AG04449 (cell line): ENCODE results near the gene STAT1.

ENCODE experiments used
- CTCF ChIA-PET: fragments of 350-600 bp; formaldehyde crosslinking; extraction: SDS; loops from one replicate; lab custom pipeline; 2021; ENCODE audit warnings: antibody characterized with exemption; lab: Yijun Ruan, JAX
- POLR2A ChIA-PET: fragments of 400-600, 350-600 bp; formaldehyde crosslinking; extraction: SDS; loops from one replicate; lab custom pipeline; 2020; ENCODE audit warnings: antibody characterized with exemption, inconsistent platforms; lab: Yijun Ruan, JAX
- DNase-seq: peaks from one replicate; pipeline ENCODE4 v3.0.0-alpha.2; 2010; ENCODE audit warnings: low read depth, low spot score
- H3K4me3 ChIP-seq: 2 replicates; pipeline ENCODE4 v1.5.1; 2011; ENCODE audit warnings: low read depth, mild to moderate bottlenecking, control low read depth, low read length
- TF ChIP-seq, protein P1 (sequence below): IDR thresholded peaks from one replicate; pipeline ENCODE4 v1.5.1; 2011; ENCODE audit warnings: mild to moderate bottlenecking, moderate library complexity, low read length, control low read depth, inconsistent platforms; ENCODE audit not compliant: insufficient read depth; ENCODE audit errors: missing control alignments

Gene STAT1

DNA sequence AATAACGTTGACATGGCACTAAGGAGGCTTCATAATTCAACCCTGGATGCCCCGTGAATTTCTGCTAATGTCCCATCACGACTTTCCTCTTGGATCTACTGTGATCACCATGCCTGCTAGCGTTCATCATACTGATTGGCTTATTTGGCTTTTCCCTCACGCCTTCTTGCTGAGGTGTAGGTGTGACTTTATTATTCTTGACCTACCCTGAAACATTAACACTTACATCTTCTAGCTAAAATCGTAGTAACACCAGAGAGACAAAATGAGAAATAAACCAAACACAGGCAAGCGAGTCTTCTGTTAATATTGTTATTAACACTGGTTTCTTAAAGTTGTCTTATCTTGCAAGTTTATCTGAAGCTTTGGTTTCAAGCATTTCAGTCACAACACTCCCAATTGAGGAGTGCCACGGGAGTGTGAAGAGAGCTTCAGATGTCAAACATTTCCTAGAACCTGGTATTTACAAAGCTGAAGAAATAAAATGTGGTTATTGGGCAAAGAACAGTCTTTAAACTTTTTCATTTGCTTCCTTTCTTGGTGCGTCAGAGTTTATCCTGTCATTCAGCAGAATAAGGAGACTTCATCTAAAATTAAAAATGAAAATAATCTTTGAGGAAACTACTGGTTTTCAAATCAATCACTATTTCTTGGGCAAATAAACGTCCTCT lies 15.4 kb upstream of the STAT1 start:
- H3K4me3 ChIP-seq: no peak overlapping the region
- ChIA-PET POLR2A (no interaction called here), CTCF (interaction anchor here (1.0 to 1.9 kb wide), 11 partner anchors 8 to 126 kb away, joined by 3 to 13 read pairs (median 5); no protein-coding TSS in a partner anchor)
- no peak for DNase-seq
- TF ChIP-seq, protein P1, sequence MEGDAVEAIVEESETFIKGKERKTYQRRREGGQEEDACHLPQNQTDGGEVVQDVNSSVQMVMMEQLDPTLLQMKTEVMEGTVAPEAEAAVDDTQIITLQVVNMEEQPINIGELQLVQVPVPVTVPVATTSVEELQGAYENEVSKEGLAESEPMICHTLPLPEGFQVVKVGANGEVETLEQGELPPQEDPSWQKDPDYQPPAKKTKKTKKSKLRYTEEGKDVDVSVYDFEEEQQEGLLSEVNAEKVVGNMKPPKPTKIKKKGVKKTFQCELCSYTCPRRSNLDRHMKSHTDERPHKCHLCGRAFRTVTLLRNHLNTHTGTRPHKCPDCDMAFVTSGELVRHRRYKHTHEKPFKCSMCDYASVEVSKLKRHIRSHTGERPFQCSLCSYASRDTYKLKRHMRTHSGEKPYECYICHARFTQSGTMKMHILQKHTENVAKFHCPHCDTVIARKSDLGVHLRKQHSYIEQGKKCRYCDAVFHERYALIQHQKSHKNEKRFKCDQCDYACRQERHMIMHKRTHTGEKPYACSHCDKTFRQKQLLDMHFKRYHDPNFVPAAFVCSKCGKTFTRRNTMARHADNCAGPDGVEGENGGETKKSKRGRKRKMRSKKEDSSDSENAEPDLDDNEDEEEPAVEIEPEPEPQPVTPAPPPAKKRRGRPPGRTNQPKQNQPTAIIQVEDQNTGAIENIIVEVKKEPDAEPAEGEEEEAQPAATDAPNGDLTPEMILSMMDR: no peak

DNA sequence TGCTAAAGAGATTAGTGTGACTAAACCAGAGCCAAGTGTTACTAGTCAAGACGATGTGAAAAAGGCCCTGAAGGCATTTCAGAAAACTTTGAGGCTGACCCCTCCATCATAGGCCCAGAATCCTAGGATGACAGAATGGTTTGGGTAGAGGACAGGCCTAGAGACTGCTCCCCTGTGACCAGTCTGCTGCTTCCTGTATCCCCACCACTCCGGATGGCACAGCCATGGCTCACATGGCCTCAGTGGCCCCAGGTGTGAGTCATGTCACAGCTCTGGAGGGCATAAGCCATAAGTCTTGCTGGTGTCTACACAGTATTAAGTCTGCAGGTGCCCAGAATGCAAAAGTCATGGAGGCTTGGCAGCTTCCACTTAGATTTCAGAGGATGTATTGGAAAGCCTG lies 12.4 kb upstream of the STAT1 start:
- TF ChIP-seq, protein P1: no peak
- POLR2A ChIA-PET: no interaction called here
- CTCF ChIA-PET: interaction anchor here (0.9 to 1.1 kb wide), 2 partner anchors 9 to 11 kb away, joined by 3 to 6 read pairs; no protein-coding TSS in a partner anchor
- no peak for DNase-seq
- H3K4me3 ChIP-seq: no peak overlapping the region

GRCh38 chr2:191025135-191025534 lies 11.2 kb upstream of the STAT1 start:
- CTCF ChIA-PET: interaction anchor here (1.0 to 3.3 kb wide), 2 partner anchors 10 to 21 kb away, joined by 3 to 8 read pairs; no protein-coding TSS in a partner anchor
- no peak overlapping the region for H3K4me3 ChIP-seq
- no peak for DNase-seq
- TF ChIP-seq, protein P1: no peak
- POLR2A ChIA-PET: interaction anchor here (1.5 kb wide), 1 partner anchor 11 kb away, joined by 3 read pairs; no protein-coding TSS in a partner anchor

GRCh38 chr2:191023235-191023679 lies 9.3 kb upstream of the STAT1 start:
- CTCF ChIA-PET: interaction anchor here (1.2 to 3.3 kb wide), 4 partner anchors 11 to 29 kb away, joined by 4 to 8 read pairs (median 5); no protein-coding TSS in a partner anchor
- TF ChIP-seq, protein P1: no peak
- no peak overlapping the region for H3K4me3 ChIP-seq
- POLR2A ChIA-PET: interaction anchor here (1.5 kb wide), 1 partner anchor 9 kb away, joined by 6 read pairs; the partner anchor contains the start of gene STAT1
- DNase-seq: no peak

GRCh38 chr2:191020742-191021381 lies 6.9 kb upstream of the STAT1 start:
- DNase-seq: peak; percentile 72
- TF ChIP-seq, protein P1: no peak
- H3K4me3 ChIP-seq: peak overlapping the region; percentile 78
- ChIA-PET POLR2A (interaction anchor here (0.7 to 1.3 kb wide), 3 partner anchors 9 to 29 kb away, joined by 4 to 6 read pairs (median 5); no protein-coding TSS in a partner anchor), CTCF (interaction anchor here (0.7 to 1.0 kb wide), 2 partner anchors 9 to 27 kb away, joined by 3 to 5 read pairs; no protein-coding TSS in a partner anchor)
